AG04450 (cell line): ENCODE measurements around the gene UIMC1. TPM values are rescaled to one million over a fixed set of nuclear protein-coding genes. Genes with fewer than 3 reads are reported as not detected.

ENCODE experiments used
- CTCF ChIA-PET: fragments of 300-600, 350-600 bp; formaldehyde crosslinking; extraction: SDS; loops from one replicate; lab custom pipeline; 2022; ENCODE audit warnings: antibody characterized with exemption, inconsistent platforms; lab: Charles Lee
- POLR2A ChIA-PET: fragments of 350-600 bp; formaldehyde crosslinking; extraction: SDS; loops from one replicate; lab custom pipeline; 2021; ENCODE audit warnings: antibody characterized with exemption, inconsistent platforms; lab: Yijun Ruan, JAX
- DNase-seq: peaks from one replicate; pipeline ENCODE4 v3.0.0-alpha.2; 2011; ENCODE audit warnings: low read depth, low spot score
- H3K27ac ChIP-seq: one replicate; pipeline ENCODE4 v1.5.1; 2012; ENCODE audit warnings: low read depth, low read length, control low read depth
- H3K27me3 ChIP-seq: one replicate; pipeline ENCODE4 v1.6.0; 2012; ENCODE audit warnings: low read length; ENCODE audit not compliant: control insufficient read depth, insufficient read depth
- H3K4me3 ChIP-seq: 2 replicates; pipeline ENCODE4 v1.5.1; 2011; ENCODE audit warnings: mild to moderate bottlenecking, low read depth, low read length, control low read depth
- H3K9me3 ChIP-seq: 2 replicates; pipeline ENCODE4 v1.5.1; 2012; ENCODE audit warnings: low read length; ENCODE audit not compliant: control insufficient read depth, insufficient read depth
- CTCF ChIP-seq: IDR thresholded peaks from 2 replicates; pipeline ENCODE4 v1.5.1; 2011; ENCODE audit warnings: low read depth, low read length, control low read depth, inconsistent platforms
- polyA plus RNA-seq: library from polyadenylated mRNA; depleted of rRNA; stranded (reverse); fragments of >200 nt; gene quantifications from 2 replicates; pipeline ENCODE4 v1.2.3, GENCODE V29; 2011

UIMC1 gene
- polyA plus RNA-seq, 1 experiment: 27.8 TPM

- CTCF ChIA-PET: no interaction called here
- POLR2A ChIA-PET: no interaction called here
Observed at GRCh38 chr5:176876506-176877431, 129.8 kb downstream of the UIMC1 start.

GRCh38 chr5:176875783-176876505 is 130.6 kb downstream of the UIMC1 start:
- DNase-seq: no peak
- no peak for TF ChIP-seq CTCF
- H3K27ac ChIP-seq: no peak overlapping the region
- H3K9me3 ChIP-seq: no peaks in the 10 kb centered on the region; the same call in 1 of the 2 replicates
- H3K4me3 ChIP-seq: no peak overlapping the region
- CTCF ChIA-PET: no interaction called here
- POLR2A ChIA-PET: no interaction called here
- H3K27me3 ChIP-seq: peaks cover 58% of the 10 kb centered on the region

More at GRCh38 chr5:176876506-176877431, 129.8 kb downstream of the UIMC1 start:
- no peak for TF ChIP-seq CTCF
- H3K4me3 ChIP-seq: no peak overlapping the region
- DNase-seq: no peak
- H3K27me3 ChIP-seq: peaks cover 63% of the 10 kb centered on the region
- H3K27ac ChIP-seq: no peak overlapping the region
- no peaks in the 10 kb centered on the region; the same call in 1 of the 2 replicates for H3K9me3 ChIP-seq

- DNase-seq: no peak
- ChIA-PET POLR2A (no interaction called here), CTCF (interaction anchor here (0.9 kb wide), 1 partner anchor 214 kb away, joined by 4 read pairs; no protein-coding TSS in a partner anchor)
- no peak overlapping the region for H3K27ac ChIP-seq
- no peak for TF ChIP-seq CTCF
- H3K27me3 ChIP-seq: peaks cover 55% of the 10 kb centered on the region
- no peaks in the 10 kb centered on the region; the same call in 1 of the 2 replicates for H3K9me3 ChIP-seq
- H3K4me3 ChIP-seq: no peak overlapping the region
Observed at GRCh38 chr5:176875014-176875550, 131.5 kb downstream of the UIMC1 start.

GRCh38 chr5:176874198-176874780 is 132.3 kb downstream of the UIMC1 start:
- ChIA-PET POLR2A (no interaction called here), CTCF (interaction anchor here (0.5 to 1.4 kb wide), 3 partner anchors 28 to 214 kb away, joined by 3 to 5 read pairs (median 4); no protein-coding TSS in a partner anchor)
- H3K27me3 ChIP-seq: peaks cover 51% of the 10 kb centered on the region
- H3K9me3 ChIP-seq: no peaks in the 10 kb centered on the region; the same call in 1 of the 2 replicates
- H3K27ac ChIP-seq: no peak overlapping the region
- DNase-seq: no peak
- no peak for TF ChIP-seq CTCF
- no peak overlapping the region for H3K4me3 ChIP-seq
